Stomach (tissue), 9 donors: ENCODE measurements around the gene ACAP2. TPM values are rescaled to one million over a fixed set of nuclear protein-coding genes. Genes with fewer than 3 reads are reported as not detected.

Experiments used
- DNase-seq, 2 donors: peaks; one replicate each; pipeline versions ENCODE4 v3.0.0 to v3.0.0-alpha.2; 2013 to 2019
- H3K27ac ChIP-seq, 5 donors: fragments of 200-600 bp in 4 of 5; sonication (generic) in 4 of 5; one replicate each; pipeline ENCODE4 v1.5.1; 2013 to 2019; ENCODE audit warnings: mild to moderate bottlenecking in 1 of 5, moderate library complexity in 1 of 5
- H3K27me3 ChIP-seq, 3 donors: fragments of 200-600 bp; sonication (generic); one replicate each; pipeline ENCODE4 v1.5.1; 2017 to 2019; ENCODE audit warnings: mixed run types in 1 of 3
- H3K36me3 ChIP-seq, 4 donors: fragments of 200-600 bp; sonication (generic); 1 replicate in 3 of 4; 2 replicates in 1 of 4; pipeline ENCODE4 v1.5.1; 2016 to 2019
- H3K4me1 ChIP-seq, 4 donors: fragments of 200-600 bp; sonication (generic); one replicate each; pipeline ENCODE4 v1.5.1; 2016 to 2019
- H3K4me3 ChIP-seq, 4 donors: fragments of 200-600 bp; sonication (generic) in 3 of 4; one replicate each; pipeline ENCODE4 v1.5.1; 2016 to 2019; ENCODE audit warnings: mild to moderate bottlenecking in 1 of 4
- H3K9me3 ChIP-seq, 4 donors: fragments of 200-600 bp; sonication (generic); one replicate each; pipeline ENCODE4 v1.5.1; 2016 to 2019
- CTCF ChIP-seq, 7 experiments: fragments of 450-650 bp in 4 of 7; fragments of 200-600 bp in 3 of 7; sonication (generic) in 3 of 7; IDR thresholded peaks; one replicate each; pipeline ENCODE4 v1.5.1; 2016 to 2019; ENCODE audit warnings: antibody characterized with exemption in 7 of 7, control low read depth in 2 of 7, mild to moderate bottlenecking in 1 of 7
- EP300 ChIP-seq: sonication (generic); formaldehyde crosslinking; IDR thresholded peaks from one replicate; pipeline ENCODE4 v1.6.1; 2017; ENCODE audit warnings: antibody characterized with exemption
- POLR2A ChIP-seq, 4 donors: fragments of 450-650 bp; IDR thresholded peaks; one replicate each; pipeline ENCODE4 v1.6.1; 2016; ENCODE audit warnings: antibody characterized with exemption in 4 of 4, control low read depth in 2 of 4, mild to moderate bottlenecking in 1 of 4, moderate library complexity in 1 of 4
- POLR2AphosphoS5 ChIP-seq, 3 donors: sonication (generic); formaldehyde crosslinking; IDR thresholded peaks; one replicate each; pipeline ENCODE4 v1.6.1; 2016; ENCODE audit warnings: antibody characterized with exemption in 3 of 3
- WGBS, 5 donors: extraction: QIAGEN DNeasy Blood & Tissue Kit in 3 of 5; methylation state at CpG; one replicate each; pipeline versions ENCODE4 v1.1.5 to v1.1.7; 2013 to 2018; 5-methylcytosine and 5-hydroxymethylcytosine counted together
- intact Hi-C: fragments of 100-400 bp; cut with DNase I; formaldehyde crosslinking; loops from one replicate; pipeline ENCODE4 v1.15.1; 2023; ENCODE audit warnings: low total_unique reads
- polyA plus RNA-seq, 3 donors: library from polyadenylated mRNA; stranded (reverse); fragments of 200-250 nt; gene quantifications; one replicate each; pipeline ENCODE4 v1.2.3, GENCODE V29; 2013
- total RNA-seq, 5 donors: library from RNA; depleted of rRNA; stranded (reverse); fragments of >200 nt; gene quantifications; one replicate each; pipeline versions ENCODE4 v1.1.0 to v1.2.3, GENCODE V29; 2014 to 2016
- donor health status: healthy with polysubstance abuse.
- donor health status: Bipolar disorder and iron deficiency.
- donor health status: healthy.

The ACAP2 gene
- total and polyA plus RNA-seq, 8 donors, result 4.6 to 159 (median 41.1) TPM

GRCh38 chr3:195268576-195269309 is 174.1 kb downstream of the ACAP2 start:
- Histone ChIP-seq H3K4me1 (peaks cover 18 to 34% (median 23%) of the 10 kb centered on the region in 4 donors), H3K27ac (no peak overlapping the region), H3K27me3 (no peaks in the 10 kb centered on the region), H3K36me3 (peaks cover 0 to 14% (median 0%) of the 10 kb centered on the region in 4 donors), H3K9me3 (no peaks in the 10 kb centered on the region), H3K4me3 (no peak overlapping the region)
- TF ChIP-seq POLR2AphosphoS5 (IDR thresholded peaks at IDR 0.05) (no peak), POLR2A (IDR thresholded peaks at IDR 0.05) (no peak), EP300 (no peak), CTCF (IDR thresholded peaks at IDR 0.05) (no peak)
- no peak for DNase-seq
- intact Hi-C loops, result no loop called here
- 89 to 95% (median 93%) methylated on average over 11 of the region's 11 CpGs for WGBS, 5 donors

GRCh38 chr3:195267096-195267495 is 175.7 kb downstream of the ACAP2 start:
- H3K27ac ChIP-seq, result no peak overlapping the region
- no peaks in the 10 kb centered on the region for H3K27me3 ChIP-seq
- H3K4me1 ChIP-seq, result peaks cover 18 to 40% (median 26%) of the 10 kb centered on the region in 4 donors
- intact Hi-C loops, result no loop called here
- H3K36me3 ChIP-seq, result peaks cover 0 to 14% (median 0%) of the 10 kb centered on the region in 4 donors
- H3K4me3 ChIP-seq, result no peak overlapping the region
- no peak for TF ChIP-seq CTCF (IDR thresholded peaks at IDR 0.05)
- TF ChIP-seq POLR2AphosphoS5 (IDR thresholded peaks at IDR 0.05), result no peak
- TF ChIP-seq EP300, result no peak
- TF ChIP-seq POLR2A (IDR thresholded peaks at IDR 0.05), result no peak
- H3K9me3 ChIP-seq, result no peaks in the 10 kb centered on the region
- no peak for DNase-seq
- 78 to 89% (median 85%) methylated on average over 3 of the region's 3 CpGs for WGBS, 5 donors

GRCh38 chr3:195266428-195266827 is 176.4 kb downstream of the ACAP2 start:
- H3K4me1 ChIP-seq, result peaks cover 13 to 34% (median 21%) of the 10 kb centered on the region in 4 donors
- 86 to 94% (median 90%) methylated on average over 5 of the region's 5 CpGs for WGBS, 5 donors
- H3K27ac ChIP-seq, result no peak overlapping the region
- H3K36me3 ChIP-seq, result peaks cover 0 to 14% (median 0%) of the 10 kb centered on the region in 4 donors
- no peaks in the 10 kb centered on the region for H3K27me3 ChIP-seq
- DNase-seq, result no peak
- TF ChIP-seq EP300 (no peak), POLR2A (IDR thresholded peaks at IDR 0.05) (no peak), POLR2AphosphoS5 (IDR thresholded peaks at IDR 0.05) (no peak), CTCF (IDR thresholded peaks at IDR 0.05) (no peak)
- H3K9me3 ChIP-seq, result no peaks in the 10 kb centered on the region
- intact Hi-C loops, result no loop called here
- no peak overlapping the region for H3K4me3 ChIP-seq

GRCh38 chr3:195265363-195265976 is 177.3 kb downstream of the ACAP2 start:
- Histone ChIP-seq H3K36me3 (peaks cover 0 to 14% (median 0%) of the 10 kb centered on the region in 4 donors), H3K4me1 (peaks cover 18 to 40% (median 28%) of the 10 kb centered on the region in 4 donors), H3K9me3 (no peaks in the 10 kb centered on the region), H3K27me3 (no peaks in the 10 kb centered on the region), H3K27ac (no peak overlapping the region), H3K4me3 (no peak overlapping the region)
- WGBS, 5 donors, result 91 to 95% (median 94%) methylated on average over 13 of the region's 13 CpGs
- TF ChIP-seq EP300, result no peak
- no peak for TF ChIP-seq POLR2AphosphoS5 (IDR thresholded peaks at IDR 0.05)
- TF ChIP-seq POLR2A (IDR thresholded peaks at IDR 0.05), result no peak
- TF ChIP-seq CTCF (IDR thresholded peaks at IDR 0.05), result no peak
- intact Hi-C loops, result no loop called here
- DNase-seq, result no peak
